CD4-positive, alpha-beta T cell treated with Interleukin-17A for 4 hours (primary cell): Measurements from ENCODE around the gene SIVA1.
A peak's percentile ranks its signal among the peaks of the same experiment; 100 is the strongest.

Experiments used
- DNase-seq: peaks from one replicate; pipeline ENCODE4 v3.0.0-alpha.2; 2020; ENCODE audit warnings: mixed read lengths

The SIVA1 gene

GRCh38 chr14:104799244-104800014, 46.5 kb downstream of the SIVA1 start:
- peak; percentile 24 for DNase-seq

GRCh38 chr14:104800015-104800770, 47.2 kb downstream of the SIVA1 start:
- peak; percentile 95 for DNase-seq

GRCh38 chr14:104800771-104801519, 48.0 kb downstream of the SIVA1 start, which contains the start of gene ZBTB42:
Gene ZBTB42 (plus strand): TSS chr14:104801101. CDS start chr14:104801198, 97 bp downstream.
- DNase-seq, result peak; percentile 88

- DNase-seq, result no peak
Observed at GRCh38 chr14:104801520-104802393, 48.8 kb downstream of the SIVA1 start.

- no peak for DNase-seq
Observed at GRCh38 chr14:104802394-104803184, 49.6 kb downstream of the SIVA1 start.

- no peak for DNase-seq
Observed at GRCh38 chr14:104803280-104803911, 50.4 kb downstream of the SIVA1 start.

- DNase-seq, result no peak
Observed at GRCh38 chr14:104803912-104804410, 51.0 kb downstream of the SIVA1 start.

GRCh38 chr14:104804481-104805325, 51.8 kb downstream of the SIVA1 start:
- DNase-seq, result no peak

- DNase-seq, result no peak
Observed at GRCh38 chr14:104805326-104805678, 52.4 kb downstream of the SIVA1 start.

GRCh38 chr14:104805941-104806624, 53.1 kb downstream of the SIVA1 start:
- no peak for DNase-seq

- no peak for DNase-seq
Observed at GRCh38 chr14:104806625-104807465, 53.9 kb downstream of the SIVA1 start.

- no peak for DNase-seq
Observed at GRCh38 chr14:104808456-104808855, 55.5 kb downstream of the SIVA1 start.
